Heart right ventricle (tissue), 16 donors: Measurements from ENCODE around the gene SPTB. TPM values are rescaled to one million over a fixed set of nuclear protein-coding genes. Genes with fewer than 3 reads are reported as not detected.

Experiments
- ATAC-seq, 8 donors: fragments of 200-7000 bp; cut with Tn5 transposase; one replicate each; pipeline ENCODE4 v1.9.1; 2020; ENCODE audit warnings: mild to moderate bottlenecking in 8 of 8, moderate library complexity in 8 of 8, moderate number of reproducible peaks in 1 of 8
- DNase-seq, 2 donors: peaks; one replicate each; pipeline ENCODE4 v3.0.0-alpha.2; 2020
- H3K27ac ChIP-seq, 10 donors: fragments of 200-600 bp; sonication (generic) in 2 of 10; one replicate each; pipeline versions ENCODE4 v1.5.0 to v1.8.0; 2020 to 2022; ENCODE audit warnings: mild to moderate bottlenecking in 3 of 10
- H3K27me3 ChIP-seq, 7 donors: fragments of 200-600 bp; one replicate each; pipeline ENCODE4 v1.8.0; 2021 to 2022; ENCODE audit warnings: mild to moderate bottlenecking in 2 of 7
- H3K36me3 ChIP-seq, 9 donors: fragments of 200-600 bp; sonication (generic) in 1 of 9; one replicate each; pipeline versions ENCODE4 v1.5.0 to v1.8.0; 2020 to 2022; ENCODE audit warnings: mild to moderate bottlenecking in 2 of 9
- H3K4me1 ChIP-seq, 9 donors: fragments of 200-600 bp; sonication (generic) in 1 of 9; one replicate each; pipeline versions ENCODE4 v1.5.0 to v1.8.0; 2020 to 2022; ENCODE audit warnings: mild to moderate bottlenecking in 4 of 9
- H3K4me3 ChIP-seq, 10 donors: fragments of 200-600 bp; sonication (generic) in 2 of 10; one replicate each; pipeline versions ENCODE4 v1.5.0 to v1.8.0; 2020 to 2022; ENCODE audit warnings: mild to moderate bottlenecking in 7 of 10, moderate library complexity in 2 of 10
- H3K9me3 ChIP-seq, 11 donors: fragments of 200-600 bp in 10 of 11; sonication (generic) in 2 of 11; one replicate each; pipeline versions ENCODE4 v1.5.0 to v1.8.0; 2013 to 2022; ENCODE audit warnings: mild to moderate bottlenecking in 2 of 11, control low read depth in 1 of 11, moderate library complexity in 1 of 11
- CTCF ChIP-seq, 9 donors: fragments of 200-600 bp; sonication (generic) in 2 of 9; IDR thresholded peaks; one replicate each; pipeline versions ENCODE4 v1.5.0 to v1.8.0; 2021 to 2022; ENCODE audit warnings: antibody characterized with exemption in 9 of 9, mild to moderate bottlenecking in 5 of 9, moderate library complexity in 1 of 9
- WGBS, 2 donors: extraction: QIAGEN DNeasy Blood & Tissue Kit; methylation state at CpG; one replicate each; pipeline ENCODE4 v1.1.7; 2013; ENCODE audit warnings: inconsistent platforms in 1 of 2; 5-methylcytosine and 5-hydroxymethylcytosine counted together
- intact Hi-C, 10 donors: fragments of 100-400 bp; cut with DNase I; formaldehyde crosslinking; loops; one replicate each; pipeline versions ENCODE4 v1.11.1 to v1.14.2; 2022
- polyA plus RNA-seq, 2 donors: library from polyadenylated mRNA; stranded (reverse); fragments of 200-250 nt; gene quantifications; one replicate each; pipeline ENCODE4 v1.2.3, GENCODE V29; 2013
- total RNA-seq, 10 donors: library from RNA; stranded (reverse); fragmentation: NEBNext Ultra II Directional in 3 of 10; extraction: Animal tissue kit (Norgen Biotek cat#: 25700) in 3 of 10; gene quantifications; one replicate each; pipeline versions ENCODE4 v1.2.1 to v1.2.4, GENCODE V29; 2021 to 2023
- donor health status: Arrhythmogenic right ventricular cardiomyopathy.
- donor health status: ischemic (EF 13 %, LVEDD 7.1; RV severe dilation, severe dysfunction).
- donor health status: healthy with polysubstance abuse.
- donor health status: DM: no; HTN: yes; CAD: no.
- donor health status: DM: no; HTN: no; CAD: no.
- donor health status: ischemic (EF 25% LVEDD 6.9; RV normal size, moderate dysfunction).
- donor health status: ischemic (EF 25% LVEDD 5.7; RV mildly dilated, moderate dysfunction).
- donor health status: healthy.
- donor health status: DM: yes; HTN: yes; CAD: no.
- donor health status: Ischemic cardiomyopathy.
- donor health status: ischemic (EF 35%, LVEDD 5.7; RV mildly dilated, moderate dysfunction).
- donor health status: nonischemic (EF 11% LVEDD 7.7; RV severe dilation, severe dysfunction).
- donor health status: DM: yes; HTN: yes; CAD: no.
- donor health status: PGD.
- donor health status: ischemic (EF 29% LVEDD 5.4; RV normal size, mild dysfunction).
- donor health status: nonischemic (EF 23%, LVEDD 6.1; RV moderate dilation, normal function).

The SPTB gene
- total and polyA plus RNA-seq, 12 donors = 24.0 to 114 (median 92.1) TPM

- ATAC-seq = no peak
- peaks cover 5 to 46% (median 29%) of the 10 kb centered on the region in 9 donors for H3K4me1 ChIP-seq
- no peak overlapping the region for H3K4me3 ChIP-seq
Measured at GRCh38 chr14:64824471-64824870, 55.2 kb downstream of the SPTB start.

GRCh38 chr14:64823305-64823861, 56.3 kb downstream of the SPTB start:
- Histone ChIP-seq H3K27ac (peak overlapping the region in 4 of 10 donors; percentile 18 to 36 (median 24)), H3K4me3 (peak overlapping the region in 1 of 10 donors; percentile 11), H3K36me3 (peaks cover 0 to 4% (median 0%) of the 10 kb centered on the region in 9 donors), H3K9me3 (no peaks in the 10 kb centered on the region), H3K4me1 (peaks cover 5 to 46% (median 29%) of the 10 kb centered on the region in 9 donors), H3K27me3 (peaks cover 0 to 3% (median 0%) of the 10 kb centered on the region in 7 donors)
- peak; percentile 34 to 86 (median 79) for TF ChIP-seq CTCF (IDR thresholded peaks at IDR 0.05)
- ATAC-seq (peak; percentile 81 to 91 (median 86)), DNase-seq (peak; percentile 73 to 80)
- WGBS, 2 donors = 11 to 17% methylated on average over 15 of the region's 15 CpGs
- intact Hi-C loops = loop anchor here in 9 of 10 donors (2.0 to 10.0 kb wide), 8 partner anchors 54 to 164 kb away; partner anchors contain the start of genes FNTB (in 5 of the 9), RAB15 (in 1 of the 9) and SPTB (in 1 of the 9)

More at GRCh38 chr14:64824471-64824870, 55.2 kb downstream of the SPTB start:
- 74 to 79% methylated on average over 3 of the region's 3 CpGs for whole genome bisulfite sequencing, 2 donors
- intact Hi-C loops = loop anchor here (2.0 to 10.0 kb wide), 8 partner anchors 53 to 163 kb away; partner anchors contain the start of genes FNTB (in 5 of the 10), RAB15 (in 1 of the 10) and SPTB (in 1 of the 10)
- peaks cover 0 to 2% (median 0%) of the 10 kb centered on the region in 9 donors for H3K36me3 ChIP-seq
- peak overlapping the region in 5 of 10 donors; percentile 4 to 74 (median 69) for H3K27ac ChIP-seq
- DNase-seq = no peak
- peaks cover 0 to 3% (median 0%) of the 10 kb centered on the region in 7 donors for H3K27me3 ChIP-seq
- TF ChIP-seq CTCF (IDR thresholded peaks at IDR 0.05) = no peak
- no peaks in the 10 kb centered on the region for H3K9me3 ChIP-seq

- 78 to 81% methylated on average over 4 of the region's 4 CpGs for WGBS, 2 donors
- ATAC-seq = no peak
- Histone ChIP-seq H3K36me3 (peaks cover 0 to 4% (median 0%) of the 10 kb centered on the region in 9 donors), H3K4me1 (peaks cover 5 to 43% (median 29%) of the 10 kb centered on the region in 9 donors), H3K27ac (no peak overlapping the region), H3K9me3 (no peaks in the 10 kb centered on the region), H3K4me3 (no peak overlapping the region), H3K27me3 (peaks cover 0 to 3% (median 0%) of the 10 kb centered on the region in 7 donors)
- intact Hi-C loops = loop anchor here in 9 of 10 donors (2.0 to 10.0 kb wide), 8 partner anchors 56 to 166 kb away; partner anchors contain the start of genes FNTB (in 5 of the 9), RAB15 (in 1 of the 9) and SPTB (in 1 of the 9)
- TF ChIP-seq CTCF (IDR thresholded peaks at IDR 0.05) = no peak
- no peak for DNase-seq
Measured at GRCh38 chr14:64821651-64822050, 58.1 kb downstream of the SPTB start.

- TF ChIP-seq CTCF (IDR thresholded peaks at IDR 0.05) = no peak
- no peak for ATAC-seq
Measured at GRCh38 chr14:64818151-64818550, 61.6 kb downstream of the SPTB start.

More at GRCh38 chr14:64818151-64818550, 61.6 kb downstream of the SPTB start:
- intact Hi-C loops = loop anchor here in 1 of 10 donors (5.0 kb wide), 1 partner anchor 74 kb away; no protein-coding TSS in a partner anchor
- Histone ChIP-seq H3K9me3 (no peaks in the 10 kb centered on the region), H3K36me3 (peaks cover 0 to 4% (median 0%) of the 10 kb centered on the region in 9 donors), H3K27me3 (no peaks in the 10 kb centered on the region), H3K27ac (no peak overlapping the region), H3K4me3 (no peak overlapping the region), H3K4me1 (peaks cover 0 to 29% (median 15%) of the 10 kb centered on the region in 9 donors)
- 92 to 94% methylated on average over 9 of the region's 9 CpGs for WGBS, 2 donors
- no peak for DNase-seq
